HCT116 (cell line): ENCODE measurements around the gene FOXM1. TPM values are rescaled to one million over a fixed set of nuclear protein-coding genes. Genes with fewer than 3 reads are reported as not detected.

Experiments
- ATAC-seq: fragments of 200-7000 bp; cut with Tn5 transposase; 2 replicates; pipeline ENCODE4 v1.9.1; 2020; ENCODE audit warnings: mild to moderate bottlenecking, moderate library complexity
- BruUV-seq: library from RNA; stranded (reverse); fragments of 400-500 nt; replicated peaks from 2 replicates; lab custom pipeline; 2021; lab: Mats Ljungman, UMichigan
- CTCF ChIA-PET: fragments of 300-600 bp; sonication (Branson Sonifier 250); formaldehyde crosslinking; loops from one replicate; lab custom pipeline; 2021; ENCODE audit warnings: antibody characterized with exemption; lab: Charles Lee
- POLR2A ChIA-PET: fragments of 300-600, 350-600 bp; sonication (Branson Sonifier 250); formaldehyde crosslinking; loops from one replicate; lab custom pipeline; 2021; ENCODE audit warnings: antibody characterized with exemption; lab: Charles Lee
- RAD21 ChIA-PET, 2 experiments: fragments of 300-600 bp; sonication (Branson Sonifier 250); formaldehyde crosslinking; loops; one replicate each; lab custom pipeline; 2023; ENCODE audit warnings: low total read pairs in 2 of 2; ENCODE audit not compliant: uncharacterized antibody in 2 of 2, unreplicated experiment in 2 of 2, low non-redundant PET in 1 of 2; lab: Charles Lee
- DNase-seq: peaks from one replicate; pipeline ENCODE4 v3.0.0-alpha.2; 2010; ENCODE audit warnings: low read depth, low spot score
- H2AFZ ChIP-seq: fragments of 200-600 bp; shearing (Covaris generic), sonication (generic); 2 replicates; pipeline ENCODE4 v1.6.1; 2017; ENCODE audit warnings: low read depth, mixed run types, mixed read lengths, antibody characterized with exemption, low read length; ENCODE audit not compliant: poor library complexity, severe bottlenecking
- H3K27ac ChIP-seq: 2 replicates; pipeline ENCODE4 v1.5.1; 2012; ENCODE audit warnings: low read depth, low read length
- H3K27me3 ChIP-seq: fragments of 200-600 bp; sonication (generic); 2 replicates; pipeline ENCODE4 v1.6.1; 2016; ENCODE audit warnings: mixed run types, low read length, mixed read lengths; ENCODE audit not compliant: insufficient read depth
- H3K36me3 ChIP-seq, 2 experiments: fragments of 200-500 bp in 1 of 2; fragments of 200-600 bp in 1 of 2; sonication (Bioruptor generic) in 1 of 2; sonication (generic) in 1 of 2; 2 replicates each; pipeline versions ENCODE4 v1.5.1 to v1.6.1; 2014 to 2016; ENCODE audit warnings: low read length in 2 of 2, inconsistent platforms in 1 of 2, mixed read lengths in 1 of 2, mixed run types in 1 of 2; ENCODE audit not compliant: insufficient read depth in 2 of 2, control insufficient read depth in 1 of 2
- H3K4me1 ChIP-seq, 2 experiments: fragments of 200-600 bp in 1 of 2; sonication (generic) in 1 of 2; 2 replicates each; pipeline versions ENCODE4 v1.5.1 to v1.6.1; 2012 to 2017; ENCODE audit warnings: low read length in 2 of 2, inconsistent platforms in 1 of 2, mild to moderate bottlenecking in 1 of 2, mixed read lengths in 1 of 2, mixed run types in 1 of 2, moderate library complexity in 1 of 2; ENCODE audit not compliant: insufficient read depth in 2 of 2, control insufficient read depth in 1 of 2
- H3K4me2 ChIP-seq: fragments of 200-600 bp; sonication (generic); 2 replicates; pipeline ENCODE4 v1.6.1; 2017; ENCODE audit warnings: mixed run types, low read length, mixed read lengths
- H3K4me3 ChIP-seq, 2 experiments: fragments of 200-600 bp in 1 of 2; sonication (generic) in 1 of 2; replicated peaks in 1 of 2; 2 replicates each; pipeline ENCODE4 v1.5.1; 2011 to 2016; ENCODE audit warnings: low read length in 2 of 2, control low read depth in 1 of 2, low read depth in 1 of 2, mild to moderate bottlenecking in 1 of 2, mixed read lengths in 1 of 2, mixed run types in 1 of 2
- H3K79me2 ChIP-seq: fragments of 200-600 bp; sonication (generic); 2 replicates; pipeline ENCODE4 v1.6.1; 2017; ENCODE audit warnings: mild to moderate bottlenecking, mixed run types, low read length, moderate library complexity, mixed read lengths; ENCODE audit not compliant: insufficient read depth
- H3K9ac ChIP-seq: fragments of 200-600 bp; sonication (generic); 2 replicates; pipeline ENCODE4 v1.6.1; 2016; ENCODE audit warnings: low read length, mixed read lengths
- H3K9me2 ChIP-seq: fragments of 200-600 bp; sonication (generic), shearing (Covaris generic); 2 replicates; pipeline ENCODE4 v1.6.1; 2017; ENCODE audit warnings: mixed run types, mild to moderate bottlenecking, moderate library complexity; ENCODE audit not compliant: insufficient read depth
- H3K9me3 ChIP-seq, 2 experiments: fragments of 200-500 bp in 1 of 2; fragments of 200-600 bp in 1 of 2; sonication (Bioruptor generic) in 1 of 2; sonication (generic) in 1 of 2; 2 replicates each; pipeline ENCODE4 v1.6.1; 2014 to 2017; ENCODE audit warnings: low read length in 2 of 2, mixed read lengths in 2 of 2, inconsistent platforms in 1 of 2, low read depth in 1 of 2, mild to moderate bottlenecking in 1 of 2, mixed run types in 1 of 2, moderate library complexity in 1 of 2; ENCODE audit not compliant: control insufficient read depth in 1 of 2, insufficient read depth in 1 of 2
- H4K20me1 ChIP-seq: fragments of 200-600 bp; sonication (generic), shearing (Covaris generic); 2 replicates; pipeline ENCODE4 v1.6.1; 2017; ENCODE audit warnings: mixed run types, mild to moderate bottlenecking, moderate library complexity; ENCODE audit not compliant: insufficient read depth
- ATF3 ChIP-seq: IDR thresholded peaks from 2 replicates; pipeline ENCODE4 v1.6.1; 2012
- CBX3 ChIP-seq: IDR thresholded peaks from 2 replicates; pipeline ENCODE4 v1.6.1; 2012; ENCODE audit warnings: low read depth
- CTCF ChIP-seq, 3 experiments: fragments of 200-600 bp in 1 of 3; sonication (generic) in 1 of 3; IDR thresholded peaks in 2 of 3; conservative IDR thresholded peaks in 1 of 3; 2 replicates each; pipeline ENCODE4 v1.5.1; 2012 to 2017; ENCODE audit warnings: low read depth in 2 of 3, low read length in 2 of 3, antibody characterized with exemption in 1 of 3, borderline replicate concordance in 1 of 3, control low read depth in 1 of 3, mild to moderate bottlenecking in 1 of 3, mixed read lengths in 1 of 3, mixed run types in 1 of 3, moderate library complexity in 1 of 3; ENCODE audit not compliant: insufficient read depth in 1 of 3
- ELF1 ChIP-seq: IDR thresholded peaks from 2 replicates; pipeline ENCODE4 v1.6.1; 2012; ENCODE audit warnings: low read depth, borderline replicate concordance
- EZH2 ChIP-seq: fragments of 200-600 bp; sonication (generic); IDR thresholded peaks from 2 replicates; pipeline ENCODE4 v1.6.1; 2017; ENCODE audit warnings: antibody characterized with exemption, mixed run types
- EZH2phosphoT487 ChIP-seq: fragments of 200-600 bp; IDR thresholded peaks from 2 replicates; pipeline ENCODE4 v1.6.1; 2018; ENCODE audit warnings: antibody characterized with exemption, borderline replicate concordance
- REST ChIP-seq: IDR thresholded peaks from 2 replicates; pipeline ENCODE4 v1.6.1; 2012; ENCODE audit warnings: low read depth
- SIN3A ChIP-seq: IDR thresholded peaks from 2 replicates; pipeline ENCODE4 v1.6.1; 2012; ENCODE audit warnings: low read depth
- TCF7L2 ChIP-seq: IDR thresholded peaks from 2 replicates; pipeline ENCODE4 v1.7.0; 2011; ENCODE audit warnings: borderline replicate concordance, inconsistent platforms; ENCODE audit not compliant: insufficient read depth, insufficient read length; ENCODE audit errors: extremely low read depth
- YY1 ChIP-seq: IDR thresholded peaks from 2 replicates; pipeline ENCODE4 v1.6.1; 2011; ENCODE audit warnings: low read length, low read depth, moderate library complexity, mild to moderate bottlenecking; ENCODE audit not compliant: insufficient replicate concordance; ENCODE audit errors: extremely low read depth
- ZBTB33 ChIP-seq: IDR thresholded peaks from 2 replicates; pipeline ENCODE4 v1.6.1; 2011; ENCODE audit warnings: mild to moderate bottlenecking, low read length, moderate library complexity; ENCODE audit not compliant: insufficient replicate concordance; ENCODE audit errors: extremely low read depth
- intact Hi-C: fragments of 100-400 bp; cut with micrococcal nuclease; formaldehyde crosslinking; loops from 2 replicates; pipeline ENCODE4 v1.10.0; 2022
- total RNA-seq: library from RNA; stranded (reverse); gene quantifications from one replicate; pipeline ENCODE4 v1.2.1, GENCODE V29; 2021; ENCODE audit not compliant: unreplicated experiment

FOXM1 gene
- total RNA-seq, 1 experiment from 2014 or later = 85.1 TPM

- no peak for TF ChIP-seq EZH2phosphoT487
- TF ChIP-seq, all 23 proteins: peak for 3
Observed at GRCh38 chr12:2893007-2893406, 16.0 kb upstream of the FOXM1 start (continued).

GRCh38 chr12:2892246-2892645 lies 15.3 kb upstream of the FOXM1 start:
- H3K4me3 ChIP-seq = no peak overlapping the region; a peak in 1 of 4 replicates
- DNase-seq (no peak), ATAC-seq (no peak)
- POLR2A ChIA-PET = no interaction called here
- H3K27me3 ChIP-seq = no peaks in the 10 kb centered on the region
- no peak overlapping the region for H2AFZ ChIP-seq
- H3K9me2 ChIP-seq = no peaks in the 10 kb centered on the region
- no peaks in the 10 kb centered on the region for H4K20me1 ChIP-seq
- no peak overlapping the region for H3K27ac ChIP-seq
- CTCF ChIA-PET = interaction anchor here (1.9 kb wide), 1 partner anchor 52 kb away, joined by 5 read pairs; no protein-coding TSS in a partner anchor
- BruUV-seq = no TSS peak
- peaks cover 43% of the 10 kb centered on the region for H3K79me2 ChIP-seq
- no peaks in the 10 kb centered on the region for H3K9me3 ChIP-seq
- no peak overlapping the region for H3K9ac ChIP-seq
- intact Hi-C loops = no loop called here
- H3K4me1 ChIP-seq = peaks cover 20 to 30% of the 10 kb centered on the region in 2 experiments
- RAD21 ChIA-PET = no interaction called here
- TF ChIP-seq EZH2phosphoT487 (no peak), EZH2 (no peak), SIN3A (no peak), ZBTB33 (no peak), REST (no peak), YY1 (no peak), ATF3 (no peak), CTCF (IDR thresholded peaks at IDR 0.05 in 2 of 3, conservative IDR thresholded peaks at IDR 0.05 in 1 of 3; ENCODE audit: borderline replicate concordance in 1 of 3, insufficient read depth in 1 of 3, low read depth in 2 of 3, low read length in 2 of 3) (no peak), TCF7L2 (no peak), ELF1 (no peak), CBX3 (no peak)
- peaks cover 0 to 6% of the 10 kb centered on the region in 2 experiments; a peak in 2 of 4 replicates for H3K36me3 ChIP-seq
- H3K4me2 ChIP-seq = peak overlapping the region; percentile 95
